HepG2 (cell line): ENCODE measurements around the gene FAM221A.

Source experiments
- HNRNPL ChIP-seq: fragments of 200-400 bp; formaldehyde crosslinking; IDR thresholded peaks from 2 replicates; pipeline ENCODE4 v1.6.1; 2017; ENCODE audit warnings: mild to moderate bottlenecking, low read depth, low read length
- IKZF5 ChIP-seq: IDR thresholded peaks from 2 replicates; pipeline ENCODE4 v1.6.1; 2018; ENCODE audit warnings: missing genetic modification reagents, mild to moderate bottlenecking, missing compliant biosample characterization
- KLF13 ChIP-seq: sonication (generic); formaldehyde crosslinking; IDR thresholded peaks from 2 replicates; pipeline ENCODE4 v1.4.0; 2020; ENCODE audit warnings: mild to moderate bottlenecking, missing genetic modification reagents
- PCBP2 ChIP-seq: fragments of 200-400 bp; formaldehyde crosslinking; optimal IDR thresholded peaks from 2 replicates; pipeline ENCODE3; 2018; ENCODE audit warnings: low read length, low read depth; ENCODE audit not compliant: poor library complexity, severe bottlenecking
- POLR2A ChIP-seq, 2 experiments: IDR thresholded peaks; 2 replicates each; pipeline ENCODE4 v1.6.1; 2011; ENCODE audit warnings: low read depth in 2 of 2, low read length in 2 of 2, mild to moderate bottlenecking in 1 of 2, moderate library complexity in 1 of 2; ENCODE audit not compliant: insufficient read depth in 1 of 2
- XBP1 ChIP-seq: sonication (generic); formaldehyde crosslinking; IDR thresholded peaks from 2 replicates; pipeline ENCODE4 v1.5.0; 2020; ENCODE audit warnings: missing genetic modification reagents
- ZNF10 ChIP-seq: sonication (generic); formaldehyde crosslinking; IDR thresholded peaks from 2 replicates; pipeline ENCODE4 v1.4.0; 2020; ENCODE audit warnings: mild to moderate bottlenecking, low read depth, missing genetic modification reagents, borderline replicate concordance
- ZNF17 ChIP-seq: sonication (generic); formaldehyde crosslinking; IDR thresholded peaks from 2 replicates; pipeline ENCODE4 v1.5.0; 2020; ENCODE audit warnings: mild to moderate bottlenecking, missing genetic modification reagents
- ZNF3 ChIP-seq: IDR thresholded peaks from 2 replicates; pipeline ENCODE4 v1.7.0; 2017; ENCODE audit warnings: inconsistent platforms
- ZNF768 ChIP-seq: sonication (generic); formaldehyde crosslinking; IDR thresholded peaks from 2 replicates; pipeline ENCODE4 v1.4.0; 2020; ENCODE audit warnings: missing genetic modification reagents

GRCh38 chr7:23721456-23721855 is 41.5 kb downstream of the FAM221A start:
- no peak for TF ChIP-seq ZNF3 (CRISPR knock-in tag)
- no peak for TF ChIP-seq XBP1 (CRISPR knock-in tag)
- TF ChIP-seq PCBP2: no peak
- TF ChIP-seq ZNF10 (CRISPR knock-in tag): no peak
- TF ChIP-seq ZNF768 (CRISPR knock-in tag): no peak
- TF ChIP-seq POLR2A (IDR thresholded peaks at IDR 0.05; ENCODE audit: insufficient read depth in 1 of 2, low read depth in 2 of 2, low read length in 2 of 2): no peak
- no peak for TF ChIP-seq ZNF17 (CRISPR knock-in tag)
- TF ChIP-seq KLF13 (CRISPR knock-in tag): no peak
- no peak for TF ChIP-seq IKZF5 (CRISPR knock-in tag)
- TF ChIP-seq HNRNPL: no peak
